GM21717 (cell line): ENCODE measurements around the gene DNAH7.
A peak's percentile ranks its signal among the peaks of the same experiment; 100 is the strongest.
"Not testable (repeated sequence)": the region's sequence is repeated elsewhere in the genome, so short reads cannot be mapped to it uniquely, and the experiment has no call there.

ENCODE experiments used
- ATAC-seq: cut with Tn5 transposase; IDR thresholded peaks from one replicate; pipeline ENCODE4 v1.9.1; 2021; ENCODE audit warnings: mild to moderate bottlenecking, moderate library complexity; ENCODE audit not compliant: unreplicated experiment

DNAH7 gene

GRCh38 chr2:196068271-196069209 lies at the start of gene DNAH7:
DNAH7 (minus strand) TSS chr2:196068837; CDS start chr2:196068711, 126 bp downstream.
- peak; percentile 99 for ATAC-seq

- no peak for ATAC-seq
These were observed 48.6 kb upstream of the DNAH7 start for GRCh38 chr2:196117214-196117705.

GRCh38 chr2:196113061-196113974 lies 44.7 kb upstream of the DNAH7 start:
- no peak for ATAC-seq

GRCh38 chr2:196112418-196113034 lies 43.9 kb upstream of the DNAH7 start:
- ATAC-seq = no peak

GRCh38 chr2:196108604-196109003 lies 40.0 kb upstream of the DNAH7 start:
- no peak for ATAC-seq

GRCh38 chr2:196105951-196106350 lies 37.3 kb upstream of the DNAH7 start:
- ATAC-seq = no peak

GRCh38 chr2:196104066-196104465 lies 35.4 kb upstream of the DNAH7 start:
- no peak for ATAC-seq

- no peak for ATAC-seq
These were observed 35.0 kb upstream of the DNAH7 start for GRCh38 chr2:196103626-196104025.

GRCh38 chr2:196101325-196101991 lies 32.8 kb upstream of the DNAH7 start:
- ATAC-seq = peak; percentile 97

GRCh38 chr2:196099916-196100315 lies 31.3 kb upstream of the DNAH7 start:
- ATAC-seq = no peak

- ATAC-seq = no peak
These were observed 29.4 kb upstream of the DNAH7 start for GRCh38 chr2:196097864-196098660.

- ATAC-seq = no peak
These were observed 28.5 kb upstream of the DNAH7 start for GRCh38 chr2:196096982-196097745.

- ATAC-seq = no peak
These were observed 27.6 kb upstream of the DNAH7 start for GRCh38 chr2:196096264-196096663.

GRCh38 chr2:196089448-196089847 lies 20.8 kb upstream of the DNAH7 start:
- ATAC-seq = not testable (repeated sequence)

- no peak for ATAC-seq
These were observed 19.6 kb upstream of the DNAH7 start for GRCh38 chr2:196088203-196088602.

- ATAC-seq = no peak
These were observed 18.1 kb upstream of the DNAH7 start for GRCh38 chr2:196086517-196087368.

- no peak for ATAC-seq
These were observed 15.0 kb upstream of the DNAH7 start for GRCh38 chr2:196083601-196084000.

GRCh38 chr2:196080526-196080925 lies 11.9 kb upstream of the DNAH7 start:
- ATAC-seq = no peak
